OCI-LY7 (cell line): Measurements from ENCODE around the gene ZNF586. TPM values are rescaled to one million over a fixed set of nuclear protein-coding genes. Genes with fewer than 3 reads are reported as not detected.

ENCODE experiments used
- BruUV-seq: library from RNA; stranded (reverse); fragments of 400-500 nt; replicated peaks from 2 replicates; lab custom pipeline; 2021; lab: Mats Ljungman, UMichigan
- CTCF ChIA-PET: fragments of 300-600 bp; sonication (Branson Sonifier 250); formaldehyde crosslinking; loops from one replicate; lab custom pipeline; 2022; ENCODE audit warnings: antibody characterized with exemption; ENCODE audit not compliant: unreplicated experiment; lab: Charles Lee
- POLR2A ChIA-PET: fragments of 300-600 bp; sonication (Branson Sonifier 250); formaldehyde crosslinking; loops from one replicate; lab custom pipeline; 2022; ENCODE audit warnings: antibody characterized with exemption; lab: Charles Lee
- DNase-seq: peaks from one replicate; pipeline ENCODE4 v3.0.0-alpha.2; 2015; ENCODE audit warnings: low spot score
- H2AFZ ChIP-seq: fragments of 200-600 bp; sonication (generic), shearing (Covaris generic); 2 replicates; pipeline ENCODE4 v1.6.1; 2014; ENCODE audit warnings: mild to moderate bottlenecking, antibody characterized with exemption, low read length, moderate library complexity
- H3K27ac ChIP-seq: fragments of 200-600 bp; sonication (generic); 2 replicates; pipeline ENCODE4 v1.5.1; 2014; ENCODE audit warnings: mixed run types, low read depth, mild to moderate bottlenecking, moderate library complexity, low read length, inconsistent platforms; ENCODE audit not compliant: poor library complexity, severe bottlenecking
- H3K36me3 ChIP-seq: fragments of 200-600 bp; sonication (generic); 2 replicates; pipeline ENCODE4 v1.6.1; 2014; ENCODE audit warnings: mild to moderate bottlenecking, antibody characterized with exemption, low read length, moderate library complexity, mixed read lengths; ENCODE audit not compliant: insufficient read depth
- H3K4me1 ChIP-seq: fragments of 200-600 bp; sonication (generic); 2 replicates; pipeline ENCODE4 v1.5.1; 2014; ENCODE audit warnings: mild to moderate bottlenecking, low read length; ENCODE audit not compliant: insufficient read depth, poor library complexity, severe bottlenecking
- H3K4me2 ChIP-seq: fragments of 200-600 bp; sonication (generic); 2 replicates; pipeline ENCODE4 v1.6.1; 2014; ENCODE audit warnings: mild to moderate bottlenecking, low read length
- H3K4me3 ChIP-seq: fragments of 200-600 bp; sonication (generic); 2 replicates; pipeline ENCODE4 v1.5.1; 2014; ENCODE audit warnings: mild to moderate bottlenecking, low read depth, low read length; ENCODE audit not compliant: poor library complexity, severe bottlenecking
- H3K79me2 ChIP-seq: fragments of 200-600 bp; sonication (generic); 2 replicates; pipeline ENCODE4 v1.6.1; 2016; ENCODE audit warnings: low read depth, mild to moderate bottlenecking, low read length, moderate library complexity, mixed read lengths; ENCODE audit not compliant: insufficient read depth
- H3K9me2 ChIP-seq: fragments of 200-600 bp; sonication (generic); 2 replicates; pipeline ENCODE4 v1.6.1; 2016; ENCODE audit warnings: mild to moderate bottlenecking, low read length, mixed read lengths; ENCODE audit not compliant: insufficient read depth
- H3K9me3 ChIP-seq: fragments of 200-600 bp; sonication (generic); 2 replicates; pipeline ENCODE4 v1.6.1; 2014; ENCODE audit warnings: mild to moderate bottlenecking, mixed run types, low read length, mixed read lengths
- H4K20me1 ChIP-seq: fragments of 200-600 bp; sonication (generic); 2 replicates; pipeline ENCODE4 v1.6.1; 2014; ENCODE audit warnings: mild to moderate bottlenecking, antibody characterized with exemption, low read length, moderate library complexity, mixed read lengths; ENCODE audit not compliant: insufficient read depth
- CTCF ChIP-seq: fragments of 200-600 bp; sonication (generic); conservative IDR thresholded peaks from 2 replicates; pipeline ENCODE4 v1.5.1; 2014; ENCODE audit warnings: mild to moderate bottlenecking, antibody characterized with exemption, low read length, moderate library complexity, mixed read lengths
- EZH2phosphoT487 ChIP-seq: fragments of 200-600 bp; sonication (generic); IDR thresholded peaks from 2 replicates; pipeline ENCODE4 v1.6.1; 2018; ENCODE audit warnings: low read depth, borderline replicate concordance, mild to moderate bottlenecking, mixed run types, antibody characterized with exemption, low read length, moderate library complexity, mixed read lengths
- intact Hi-C: fragments of 100-400 bp; cut with micrococcal nuclease; formaldehyde crosslinking; loops from one replicate; pipeline ENCODE4 v1.10.0; 2022; ENCODE audit not compliant: unreplicated experiment
- total RNA-seq, 2 experiments: library from RNA; depleted of rRNA in 1 of 2; stranded (reverse); fragments of >200 nt in 1 of 2; shearing (Covaris generic) in 1 of 2; gene quantifications; 2 replicates each; pipeline ENCODE4 v1.2.3, GENCODE V29; 2014 to 2022

ZNF586 gene
- total RNA-seq, 2 experiments from 2014 or later, result 19.7 to 25.2 TPM

- Histone ChIP-seq H3K79me2 (no peaks in the 10 kb centered on the region), H3K9me2 (no peaks in the 10 kb centered on the region), H3K36me3 (peaks cover 14% of the 10 kb centered on the region; the same call in 1 of the 2 replicates), H3K27ac (no peak overlapping the region), H4K20me1 (no peaks in the 10 kb centered on the region), H3K4me2 (no peak overlapping the region), H3K4me1 (peaks cover 8% of the 10 kb centered on the region), H3K9me3 (no peaks in the 10 kb centered on the region), H2AFZ (no peak overlapping the region), H3K4me3 (no peak overlapping the region)
- ChIA-PET POLR2A (interaction anchor here (0.8 kb wide), 1 partner anchor 42 kb away, joined by 3 read pairs; no protein-coding TSS in a partner anchor), CTCF (interaction anchor here (0.5 kb wide), 1 partner anchor 13 kb away, joined by 3 read pairs; no protein-coding TSS in a partner anchor)
- no TSS peak for BruUV-seq
- TF ChIP-seq EZH2phosphoT487 (no peak), CTCF (no peak)
- intact Hi-C loops, result no loop called here
- no peak for DNase-seq
Observed at GRCh38 chr19:57800696-57801095, 31.2 kb downstream of the ZNF586 start.

- TF ChIP-seq EZH2phosphoT487, result no peak
- TF ChIP-seq CTCF, result peak; percentile 44; the same call in 1 of the 2 replicates
- Histone ChIP-seq H3K9me3 (no peaks in the 10 kb centered on the region), H3K4me1 (peaks cover 8% of the 10 kb centered on the region), H3K4me3 (no peak overlapping the region), H3K79me2 (no peaks in the 10 kb centered on the region), H3K27ac (no peak overlapping the region), H2AFZ (no peak overlapping the region), H4K20me1 (no peaks in the 10 kb centered on the region), H3K36me3 (peaks cover 19% of the 10 kb centered on the region), H3K4me2 (0 out of 2 replicates have a peak overlapping the region, but pooled peaks have one; percentile 2), H3K9me2 (no peaks in the 10 kb centered on the region)
- BruUV-seq, result no TSS peak
- DNase-seq, result peak; percentile 33
- intact Hi-C loops, result no loop called here
- CTCF ChIA-PET, result no interaction called here
- POLR2A ChIA-PET, result interaction anchor here (1.2 kb wide), 1 partner anchor 17 kb away, joined by 8 read pairs; no protein-coding TSS in a partner anchor
Observed at GRCh38 chr19:57802269-57802668, 32.8 kb downstream of the ZNF586 start.

GRCh38 chr19:57803265-57803593 is 33.8 kb downstream of the ZNF586 start:
- Histone ChIP-seq H2AFZ (no peak overlapping the region), H3K9me3 (no peaks in the 10 kb centered on the region), H3K36me3 (peaks cover 28% of the 10 kb centered on the region), H3K9me2 (no peaks in the 10 kb centered on the region), H3K4me1 (peaks cover 8% of the 10 kb centered on the region), H3K79me2 (no peaks in the 10 kb centered on the region), H3K4me2 (no peak overlapping the region), H4K20me1 (no peaks in the 10 kb centered on the region), H3K27ac (no peak overlapping the region), H3K4me3 (no peak overlapping the region)
- CTCF ChIA-PET, result no interaction called here
- no TSS peak for BruUV-seq
- no peak for DNase-seq
- TF ChIP-seq EZH2phosphoT487 (no peak), CTCF (no peak)
- POLR2A ChIA-PET, result no interaction called here
- intact Hi-C loops, result no loop called here
